IMR-90 (cell line): ENCODE results near the gene LEF1. TPM values are rescaled to one million over a fixed set of nuclear protein-coding genes. Genes with fewer than 3 reads are reported as not detected.
A peak's percentile ranks its signal among the peaks of the same experiment; 100 is the strongest.

Experiments used
- ATAC-seq: fragments of 200-7000 bp; cut with Tn5 transposase; 2 replicates; pipeline ENCODE4 v1.9.1; 2020; ENCODE audit warnings: low read depth, mild to moderate bottlenecking, moderate library complexity
- BruUV-seq: library from RNA; stranded (reverse); fragments of 400-500 nt; replicated peaks from 2 replicates; lab custom pipeline; 2021; lab: Mats Ljungman, UMichigan
- CTCF ChIA-PET: fragments of 300-600 bp; formaldehyde crosslinking; extraction: SDS; loops from one replicate; lab custom pipeline; 2021; ENCODE audit warnings: antibody characterized with exemption; lab: Yijun Ruan, JAX
- POLR2A ChIA-PET: fragments of 300-600 bp; sonication (Branson Sonifier 250); formaldehyde crosslinking; loops from one replicate; lab custom pipeline; 2022; ENCODE audit warnings: antibody characterized with exemption; ENCODE audit not compliant: unreplicated experiment; lab: Charles Lee
- DNase-seq: peaks from one replicate; pipeline ENCODE4 v3.0.0; 2013
- H2AFZ ChIP-seq: replicated peaks from 2 replicates; pipeline ENCODE3; 2013; ENCODE audit warnings: low read length, mild to moderate bottlenecking; ENCODE audit not compliant: poor library complexity
- H2AK5ac ChIP-seq: 2 replicates; pipeline ENCODE4 v1.6.1; 2013; ENCODE audit warnings: low read depth, low read length, inconsistent platforms
- H2AK9ac ChIP-seq: replicated peaks from 2 replicates; pipeline ENCODE3; 2013; ENCODE audit warnings: mild to moderate bottlenecking, low read depth, low read length, moderate library complexity; ENCODE audit not compliant: poor library complexity
- H2BK120ac ChIP-seq: 2 replicates; pipeline ENCODE4 v1.6.1; 2013; ENCODE audit warnings: low read depth, low read length, inconsistent platforms
- H2BK15ac ChIP-seq: 3 replicates; pipeline ENCODE4 v1.6.1; 2013; ENCODE audit warnings: low read depth, low read length, inconsistent platforms
- H2BK20ac ChIP-seq: 2 replicates; pipeline ENCODE4 v1.6.1; 2013; ENCODE audit warnings: low read depth, mild to moderate bottlenecking, inconsistent platforms, low read length, moderate library complexity
- H2BK5ac ChIP-seq: 2 replicates; pipeline ENCODE4 v1.6.1; 2013; ENCODE audit warnings: mild to moderate bottlenecking, low read depth, low read length, inconsistent platforms; ENCODE audit not compliant: poor library complexity, severe bottlenecking
- H3K14ac ChIP-seq: replicated peaks from 2 replicates; pipeline ENCODE4 v1.6.1; 2013; ENCODE audit warnings: low read depth, low read length, inconsistent platforms
- H3K18ac ChIP-seq: 2 replicates; pipeline ENCODE4 v1.6.1; 2013; ENCODE audit warnings: low read depth, low read length, control low read depth
- H3K23ac ChIP-seq: 2 replicates; pipeline ENCODE4 v1.6.1; 2013; ENCODE audit warnings: low read depth, low read length, inconsistent platforms
- H3K27ac ChIP-seq: 2 replicates; pipeline ENCODE4 v1.5.1; 2013; ENCODE audit warnings: mild to moderate bottlenecking, control low read depth, low read length; ENCODE audit not compliant: insufficient read depth
- H3K27me3 ChIP-seq: 2 replicates; pipeline ENCODE4 v1.6.1; 2013; ENCODE audit warnings: low read length; ENCODE audit not compliant: control insufficient read depth, insufficient read depth
- H3K36me3 ChIP-seq: 2 replicates; pipeline ENCODE4 v1.6.1; 2013; ENCODE audit warnings: low read length, mixed read lengths; ENCODE audit not compliant: control insufficient read depth, insufficient read depth
- H3K4ac ChIP-seq: 2 replicates; pipeline ENCODE4 v1.6.1; 2013; ENCODE audit warnings: low read depth, low read length, inconsistent platforms
- H3K4me1 ChIP-seq: 2 replicates; pipeline ENCODE4 v1.6.1; 2013; ENCODE audit warnings: low read length, mixed read lengths; ENCODE audit not compliant: control insufficient read depth, insufficient read depth
- H3K4me2 ChIP-seq: 2 replicates; pipeline ENCODE4 v1.6.1; 2013; ENCODE audit warnings: low read depth, mild to moderate bottlenecking, control low read depth, low read length, moderate library complexity
- H3K4me3 ChIP-seq: 2 replicates; pipeline ENCODE4 v1.5.1; 2013; ENCODE audit warnings: low read depth, mild to moderate bottlenecking, control low read depth, low read length, moderate library complexity; ENCODE audit not compliant: insufficient read depth
- H3K56ac ChIP-seq: 2 replicates; pipeline ENCODE4 v1.6.1; 2013; ENCODE audit warnings: low read length, inconsistent platforms; ENCODE audit not compliant: insufficient read depth; ENCODE audit errors: extremely low read depth
- H3K79me1 ChIP-seq, 2 experiments: 2 replicates each; pipeline ENCODE4 v1.6.1; 2013; ENCODE audit warnings: low read length in 2 of 2, inconsistent platforms in 1 of 2, low read depth in 1 of 2
- H3K9ac ChIP-seq: 2 replicates; pipeline ENCODE4 v1.6.1; 2013; ENCODE audit warnings: low read depth, low read length, control low read depth
- H3K9me1 ChIP-seq: 2 replicates; pipeline ENCODE4 v1.6.1; 2013; ENCODE audit warnings: low read length, inconsistent platforms; ENCODE audit not compliant: insufficient read depth
- H3K9me3 ChIP-seq: 2 replicates; pipeline ENCODE4 v1.6.1; 2013; ENCODE audit warnings: low read length; ENCODE audit not compliant: control insufficient read depth, insufficient read depth
- H4K20me1 ChIP-seq: 2 replicates; pipeline ENCODE4 v1.6.1; 2013; ENCODE audit warnings: low read length, inconsistent platforms; ENCODE audit not compliant: insufficient read depth
- H4K5ac ChIP-seq: 2 replicates; pipeline ENCODE4 v1.6.1; 2013; ENCODE audit warnings: mild to moderate bottlenecking, low read depth, low read length, control low read depth
- H4K8ac ChIP-seq, 2 experiments: 2 replicates each; pipeline ENCODE4 v1.6.1; 2013; ENCODE audit warnings: low read depth in 2 of 2, low read length in 2 of 2, control low read depth in 1 of 2, inconsistent platforms in 1 of 2
- H4K91ac ChIP-seq: 2 replicates; pipeline ENCODE4 v1.6.1; 2013; ENCODE audit warnings: low read depth, low read length, inconsistent platforms; ENCODE audit not compliant: insufficient read depth
- MAFK ChIP-seq: IDR thresholded peaks from 2 replicates; pipeline ENCODE4 v1.6.1; 2012; ENCODE audit warnings: low read depth, low read length, improper control_type of control experiment
- WGBS, 2 experiments: methylation state at CpG; one replicate each; pipeline versions ENCODE4 v1.1.5 to v1.1.7; 2013; ENCODE audit warnings: missing lambda C conversion rate in 2 of 2; ENCODE audit not compliant: insufficient read length in 1 of 2; ENCODE audit errors: extremely low coverage in 2 of 2; 5-methylcytosine and 5-hydroxymethylcytosine counted together
- dilution Hi-C: fragments of 300-500 bp; cut with HindIII; formaldehyde crosslinking; loops from one replicate; pipeline ENCODE4 v1.14.3; 2018; ENCODE audit warnings: low sequenced_read_pairs; ENCODE audit not compliant: unreplicated experiment
- in situ Hi-C: fragments of 300-500 bp; cut with MboI; formaldehyde crosslinking; loops from 3 replicates; pipeline ENCODE4 v1.14.3; 2019; ENCODE audit warnings: low sequenced_read_pairs, inconsistent platforms, mixed read lengths
- intact Hi-C: fragments of 100-400 bp; cut with micrococcal nuclease; formaldehyde crosslinking; loops from 2 replicates; pipeline ENCODE4 v1.10.0; 2022
- polyA plus RNA-seq, 3 experiments: library from polyadenylated mRNA; depleted of rRNA; stranded (reverse); fragments of >200 nt; gene quantifications; 2 replicates each; pipeline ENCODE4 v1.2.3, GENCODE V29; 2012; ENCODE audit warnings: low replicate concordance in 1 of 3
- total RNA-seq: library from RNA; depleted of rRNA; stranded (reverse); fragments of >200 nt; gene quantifications from 2 replicates; pipeline ENCODE4 v1.2.3, GENCODE V29; 2012
- TF ChIP-seq, protein P1 (sequence below): fragments of 150-350 bp; IDR thresholded peaks from 2 replicates; pipeline ENCODE4 v1.6.1; 2016; ENCODE audit warnings: low read depth, mild to moderate bottlenecking, low read length, moderate library complexity, borderline replicate concordance

LEF1 gene
- total and polyA plus RNA-seq, 2 of the 4 experiments (the other 2 are of a cell fraction): 1.7 to 1.8 TPM

DNA sequence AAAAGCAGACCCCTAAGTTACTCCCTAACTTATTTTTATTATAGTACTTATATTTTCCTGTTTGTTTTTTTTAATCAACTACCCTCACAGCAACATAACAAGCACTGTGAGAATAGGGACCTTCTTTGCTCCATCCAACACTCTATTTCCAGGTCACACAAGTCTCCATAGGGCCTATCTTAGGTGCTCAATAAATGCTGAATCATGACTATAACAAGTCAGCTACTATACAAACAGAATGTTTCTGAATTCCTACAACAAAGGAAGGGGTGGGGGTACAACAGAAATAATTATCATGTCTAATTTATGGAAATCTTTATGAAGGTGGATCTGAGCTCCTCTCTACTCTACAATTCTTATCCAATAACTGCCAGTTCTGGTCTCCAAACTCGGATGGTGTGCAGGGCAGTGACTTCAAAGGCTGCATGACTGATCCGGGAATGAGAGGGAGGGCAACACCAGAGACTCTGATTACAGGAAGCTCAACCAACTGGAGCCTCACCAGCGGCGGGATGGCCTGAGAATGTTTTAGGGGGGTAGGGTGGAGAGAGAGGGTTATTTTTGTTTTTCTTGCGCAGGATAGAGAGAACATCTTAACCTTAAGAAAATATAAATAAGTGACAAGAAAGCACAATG is 107.9 kb downstream of the LEF1 start:
- Histone ChIP-seq H3K4me3 (no peak overlapping the region), H2BK120ac (peak overlapping the region; percentile 25; the same call in 1 of the 2 replicates), H2AFZ (peak overlapping the region; percentile 27), H2BK20ac (no peak overlapping the region; the same call in 1 of the 2 replicates), H3K9me1 (0 out of 2 replicates have a peak, but pooled peaks cover 6% of the 10 kb centered on the region), H4K8ac (no peak overlapping the region), H2AK5ac (no peak overlapping the region), H3K9ac (no peak overlapping the region), H3K23ac (no peak overlapping the region), H4K20me1 (no peaks in the 10 kb centered on the region), H3K27ac (no peak overlapping the region), H3K27me3 (no peaks in the 10 kb centered on the region; the same call in 1 of the 2 replicates), H3K56ac (no peak overlapping the region), H3K79me1 (no peaks in the 10 kb centered on the region), H3K18ac (no peak overlapping the region), H3K36me3 (no peaks in the 10 kb centered on the region), H4K5ac (no peak overlapping the region), H2BK15ac (no peak overlapping the region), H3K9me3 (no peaks in the 10 kb centered on the region), H3K4me1 (peaks cover 3% of the 10 kb centered on the region), H2AK9ac (no peak overlapping the region), H3K4ac (peak overlapping the region; percentile 39; the same call in 1 of the 2 replicates), H3K14ac (no peak overlapping the region), H4K91ac (no peak overlapping the region), H2BK5ac (no peak overlapping the region), H3K4me2 (no peak overlapping the region)
- CTCF ChIA-PET: interaction anchor here (0.7 to 2.5 kb wide), 6 partner anchors 42 to 522 kb away, joined by 3 to 11 read pairs (median 4); no protein-coding TSS in a partner anchor
- in situ Hi-C loops (no loop called here), intact Hi-C loops (loop anchor here (1.0 kb wide), 4 partner anchors 106 to 511 kb away; no protein-coding TSS in a partner anchor), dilution Hi-C loops (no loop called here)
- DNase-seq: no peak
- WGBS, 2 experiments: no CpG with 5 or more reads among the region's 5 CpGs
- TF ChIP-seq, protein P1, sequence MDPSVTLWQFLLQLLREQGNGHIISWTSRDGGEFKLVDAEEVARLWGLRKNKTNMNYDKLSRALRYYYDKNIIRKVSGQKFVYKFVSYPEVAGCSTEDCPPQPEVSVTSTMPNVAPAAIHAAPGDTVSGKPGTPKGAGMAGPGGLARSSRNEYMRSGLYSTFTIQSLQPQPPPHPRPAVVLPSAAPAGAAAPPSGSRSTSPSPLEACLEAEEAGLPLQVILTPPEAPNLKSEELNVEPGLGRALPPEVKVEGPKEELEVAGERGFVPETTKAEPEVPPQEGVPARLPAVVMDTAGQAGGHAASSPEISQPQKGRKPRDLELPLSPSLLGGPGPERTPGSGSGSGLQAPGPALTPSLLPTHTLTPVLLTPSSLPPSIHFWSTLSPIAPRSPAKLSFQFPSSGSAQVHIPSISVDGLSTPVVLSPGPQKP: no peak
- TF ChIP-seq MAFK: peak; percentile 59
- POLR2A ChIA-PET: no interaction called here
- no peak for ATAC-seq
- BruUV-seq: no TSS peak
